Measurements from ENCODE around the gene LRP2.

The LRP2 gene

DNA sequence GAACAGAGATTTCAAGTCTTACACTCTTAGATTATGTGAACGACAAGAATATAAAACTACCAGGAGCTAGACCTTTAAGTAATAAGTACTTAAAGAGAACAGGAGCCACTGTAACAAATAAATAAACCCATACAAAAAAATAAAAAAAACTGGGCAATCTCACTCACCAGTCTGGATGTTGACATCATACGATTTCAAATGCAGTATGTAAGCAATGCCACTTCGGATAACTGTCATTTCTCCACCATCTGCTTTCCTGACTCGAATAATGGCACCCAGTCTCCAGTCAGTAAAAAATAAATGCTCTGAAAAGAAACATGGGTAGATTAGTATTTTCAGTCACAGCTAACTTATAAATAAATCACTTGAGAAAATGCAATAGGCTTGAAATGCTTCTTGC is 115.1 kb downstream of the LRP2 start:
- TF ChIP-seq CTCF (IDR thresholded peaks at IDR 0.05; ENCODE audit: insufficient read depth, low read depth, low read length, missing control alignments): no peak
- no peak overlapping the region for H3K4me3 ChIP-seq (ENCODE audit: low read depth, low read length)
- DNase-seq (ENCODE audit: low read depth): no peak

DNA sequence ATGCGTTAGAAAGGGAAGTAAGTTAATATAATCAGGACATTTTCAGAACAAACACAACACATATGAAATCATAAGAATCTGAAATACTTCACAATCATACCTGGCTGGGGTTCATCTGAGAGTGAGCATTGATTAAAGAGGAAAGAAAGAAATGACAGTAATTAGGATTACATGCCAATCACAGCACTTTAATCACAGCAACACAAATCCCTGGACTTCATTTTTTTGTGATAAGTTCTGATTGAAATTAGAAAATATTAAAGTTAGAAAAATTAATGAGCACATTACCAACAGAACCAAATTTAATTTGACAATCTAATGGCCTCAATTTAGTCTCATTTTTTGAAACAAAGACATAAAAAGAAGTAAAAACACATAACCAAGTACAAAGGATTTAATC is 121.9 kb downstream of the LRP2 start:
- H3K4me3 ChIP-seq (ENCODE audit: low read depth, low read length): no peak overlapping the region
- DNase-seq (ENCODE audit: low read depth): no peak
- TF ChIP-seq CTCF (IDR thresholded peaks at IDR 0.05; ENCODE audit: insufficient read depth, low read depth, low read length, missing control alignments): no peak

GRCh38 chr2:169237939-169238338 is 124.4 kb downstream of the LRP2 start:
- DNase-seq (ENCODE audit: low read depth): no peak

DNA sequence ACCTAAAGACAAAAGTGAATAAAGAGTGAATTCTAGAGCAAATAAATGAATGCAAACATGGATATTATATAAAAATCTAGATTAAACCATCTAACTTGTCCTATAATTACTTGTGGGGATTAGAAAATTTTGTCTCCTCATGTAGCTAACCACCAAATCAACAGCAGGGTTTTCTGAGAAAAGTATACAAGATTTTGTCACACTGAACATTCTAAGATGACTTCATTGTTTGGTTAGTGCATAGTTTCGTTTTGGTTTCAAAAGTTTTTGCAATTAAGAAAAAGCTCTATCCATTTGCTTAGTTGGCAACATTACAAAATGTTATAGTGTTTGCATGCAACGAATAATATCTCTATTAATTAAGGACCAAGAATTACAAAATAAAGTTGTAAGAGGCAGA is 125.0 kb downstream of the LRP2 start:
- DNase-seq (ENCODE audit: low read depth): no peak

More at GRCh38 chr2:169237939-169238338, 124.4 kb downstream of the LRP2 start:
- H3K4me3 ChIP-seq (ENCODE audit: low read depth, low read length): no peak overlapping the region
- TF ChIP-seq CTCF (IDR thresholded peaks at IDR 0.05; ENCODE audit: insufficient read depth, low read depth, low read length, missing control alignments): no peak

DNA sequence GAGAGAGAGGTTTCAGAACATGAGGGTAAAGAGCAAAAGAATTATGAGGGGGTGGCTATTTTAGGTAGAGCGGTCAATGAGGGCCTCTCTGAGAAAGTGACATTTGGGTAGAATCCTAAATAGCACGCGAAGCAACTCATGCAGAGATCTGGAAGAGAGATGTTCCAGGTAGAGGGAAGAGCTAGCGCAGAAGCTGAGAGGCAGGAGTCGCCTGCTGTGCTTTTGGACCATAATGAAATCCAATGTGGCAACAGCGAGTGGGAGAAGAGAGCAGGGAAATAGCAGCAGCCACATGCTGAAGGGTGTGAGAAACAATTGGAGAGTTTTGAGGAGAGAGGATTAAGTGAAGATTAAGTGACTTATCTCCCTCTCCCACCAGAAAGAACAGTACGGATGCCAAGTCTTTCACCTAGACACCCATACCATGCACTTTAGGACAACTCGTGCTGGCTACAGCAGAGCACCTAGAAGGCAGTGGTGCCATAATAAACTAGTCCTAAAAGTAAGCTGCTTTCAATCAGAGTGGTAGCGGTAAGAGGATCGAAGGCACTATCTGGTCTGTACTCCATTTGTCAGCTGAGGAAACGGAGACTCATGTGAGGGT is 129.7 kb downstream of the LRP2 start:
- H3K4me3 ChIP-seq (ENCODE audit: low read depth, low read length): no peak overlapping the region
- TF ChIP-seq CTCF (IDR thresholded peaks at IDR 0.05; ENCODE audit: insufficient read depth, low read depth, low read length, missing control alignments): no peak
- DNase-seq (ENCODE audit: low read depth): no peak

More for the DNA sequence above, 125.0 kb downstream of the LRP2 start:
- no peak overlapping the region for H3K4me3 ChIP-seq (ENCODE audit: low read depth, low read length)
- TF ChIP-seq CTCF (IDR thresholded peaks at IDR 0.05; ENCODE audit: insufficient read depth, low read depth, low read length, missing control alignments): no peak

GRCh38 chr2:169230204-169230603 is 132.1 kb downstream of the LRP2 start:
- no peak for TF ChIP-seq CTCF (IDR thresholded peaks at IDR 0.05; ENCODE audit: insufficient read depth, low read depth, low read length, missing control alignments)
- no peak for DNase-seq (ENCODE audit: low read depth)
- H3K4me3 ChIP-seq (ENCODE audit: low read depth, low read length): no peak overlapping the region

DNA sequence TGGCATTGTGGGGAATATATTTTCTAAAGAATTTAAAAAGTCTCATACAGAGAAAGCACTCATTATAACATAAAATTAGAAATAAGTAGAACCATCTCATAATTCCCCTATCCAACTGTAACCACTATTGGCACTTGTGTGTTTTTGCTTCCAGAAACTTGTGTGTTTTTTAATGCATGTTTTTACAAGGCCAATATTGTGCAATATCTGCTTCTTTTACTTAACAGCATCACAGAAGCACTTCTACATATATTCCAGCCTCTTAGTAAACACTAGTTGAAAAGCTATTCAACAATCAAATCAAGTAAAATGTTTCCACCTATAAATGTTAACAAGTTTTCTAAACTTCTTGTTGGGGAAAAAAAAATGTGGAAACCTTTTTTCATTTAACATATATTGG is 132.7 kb downstream of the LRP2 start:
- no peak overlapping the region for H3K4me3 ChIP-seq (ENCODE audit: low read depth, low read length)
- TF ChIP-seq CTCF (IDR thresholded peaks at IDR 0.05; ENCODE audit: insufficient read depth, low read depth, low read length, missing control alignments): no peak
- no peak for DNase-seq (ENCODE audit: low read depth)
